Activated T-cell treated with anti-CD3 and anti-CD28 coated beads, Interleukin-2, amount 50 U/mL, for 72 hours (primary cell): ENCODE data around the gene ORAI3. TPM values are rescaled to one million over a fixed set of nuclear protein-coding genes. Genes with fewer than 3 reads are reported as not detected.

Experiments used
- ATAC-seq, 2 donors: fragments of 150-1000 bp; cut with Tn5 transposase; replicated peaks in 1 of 2; 2 replicates each; pipeline ENCODE4 v1.10.0; 2021; ENCODE audit warnings: moderate library complexity in 2 of 2, mild to moderate bottlenecking in 1 of 2
- DNase-seq, 2 donors: peaks; one replicate each; pipeline ENCODE4 v3.0.0; 2021 to 2022; ENCODE audit warnings: mixed read lengths in 1 of 2
- H3K27ac Mint-ChIP-seq: one replicate; pipeline ENCODE4 v1.8.0; 2022; ENCODE audit warnings: mild to moderate bottlenecking, moderate library complexity, mixed read lengths
- H3K27me3 Mint-ChIP-seq: one replicate; pipeline ENCODE4 v1.8.0; 2022; ENCODE audit warnings: low read depth, mixed read lengths
- H3K36me3 Mint-ChIP-seq, 2 donors: one replicate each; pipeline ENCODE4 v1.8.0; 2022; ENCODE audit warnings: mixed read lengths in 2 of 2, mild to moderate bottlenecking in 1 of 2; ENCODE audit not compliant: insufficient read depth in 2 of 2
- H3K4me1 Mint-ChIP-seq: one replicate; pipeline ENCODE4 v1.8.0; 2022; ENCODE audit warnings: low read depth, mixed read lengths
- H3K4me3 Mint-ChIP-seq, 2 donors: one replicate each; pipeline ENCODE4 v1.8.0; 2022; ENCODE audit warnings: mild to moderate bottlenecking in 2 of 2, mixed read lengths in 2 of 2, moderate library complexity in 2 of 2
- H3K9me3 Mint-ChIP-seq, 2 donors: one replicate each; pipeline ENCODE4 v1.8.0; 2022; ENCODE audit warnings: mixed read lengths in 2 of 2
- total RNA-seq, 2 donors: library from RNA; stranded (reverse); gene quantifications; one replicate each; pipeline ENCODE4 v1.2.3, GENCODE V29; 2022

Gene ORAI3
- total RNA-seq, 2 donors from 2014 or later: 13.6 to 15.6 TPM

DNA sequence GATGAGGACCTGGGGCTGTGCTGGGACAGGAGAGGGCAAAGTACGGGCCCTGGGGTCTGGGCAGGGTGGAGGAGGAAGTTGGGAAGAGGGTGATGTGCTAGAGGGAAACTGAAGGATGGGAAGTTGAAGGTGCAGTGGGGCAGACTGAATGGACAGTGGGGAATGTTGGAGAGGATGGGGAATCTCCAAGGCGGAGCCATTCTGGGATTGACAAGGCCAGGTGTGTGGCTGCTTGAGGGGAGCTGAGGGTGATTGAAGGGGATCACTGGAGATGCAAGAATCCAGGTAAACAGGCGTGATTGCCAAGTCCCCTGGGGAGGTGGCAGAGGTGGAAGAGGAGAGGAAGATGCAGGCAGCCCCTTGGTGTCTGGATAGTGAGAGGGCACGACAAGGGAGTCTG, 27.6 kb downstream of the ORAI3 start:
- Mint-ChIP-seq H3K27ac (no peak overlapping the region), H3K36me3 (peaks cover 12 to 40% of the 10 kb centered on the region in 2 donors)

DNA sequence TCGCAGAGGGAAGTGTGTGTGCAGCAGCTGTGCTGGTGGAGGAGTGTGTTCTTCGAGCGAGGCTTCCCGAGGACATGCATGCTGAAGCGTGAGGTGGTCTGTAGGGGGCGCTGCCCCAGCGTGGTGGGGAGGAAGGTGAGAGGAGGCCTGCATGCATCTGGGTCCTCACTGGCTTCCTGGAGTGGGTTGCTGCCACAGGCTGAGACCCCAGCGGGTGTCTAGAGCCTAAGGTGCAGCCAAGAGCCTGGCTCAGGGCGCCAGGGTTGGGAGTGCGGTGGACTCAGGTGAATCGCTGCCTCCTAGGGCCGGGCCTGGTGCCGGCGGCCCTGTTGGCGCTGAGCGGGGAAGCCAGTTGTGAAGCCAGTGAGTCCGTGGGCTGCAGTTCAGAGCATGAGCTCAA, 28.6 kb downstream of the ORAI3 start:
- Mint-ChIP-seq H3K4me1 (no peaks in the 10 kb centered on the region), H3K9me3 (no peaks in the 10 kb centered on the region), H3K4me3 (no peak overlapping the region), H3K27me3 (no peaks in the 10 kb centered on the region), H3K36me3 (peaks cover 10 to 34% of the 10 kb centered on the region in 2 donors), H3K27ac (no peak overlapping the region)
- DNase-seq: peak; percentile 26 to 38
- peak; percentile 14 to 26 for ATAC-seq

More for the DNA sequence above, 27.6 kb downstream of the ORAI3 start:
- Mint-ChIP-seq H3K4me3 (no peak overlapping the region), H3K27me3 (no peaks in the 10 kb centered on the region), H3K4me1 (no peaks in the 10 kb centered on the region), H3K9me3 (no peaks in the 10 kb centered on the region)
- DNase-seq (no peak), ATAC-seq (no peak)

- Mint-ChIP-seq H3K27ac (no peak overlapping the region), H3K27me3 (no peaks in the 10 kb centered on the region), H3K36me3 (peaks cover 3 to 19% of the 10 kb centered on the region in 2 donors), H3K9me3 (no peaks in the 10 kb centered on the region), H3K4me1 (peaks cover 2% of the 10 kb centered on the region), H3K4me3 (no peak overlapping the region)
- ATAC-seq (no peak), DNase-seq (no peak)
Measured at GRCh38 chr16:30979170-30980022, 30.5 kb downstream of the ORAI3 start.

GRCh38 chr16:30980023-30980371, 31.1 kb downstream of the ORAI3 start:
- Mint-ChIP-seq H3K27ac (no peak overlapping the region), H3K27me3 (no peaks in the 10 kb centered on the region), H3K9me3 (no peaks in the 10 kb centered on the region), H3K36me3 (peaks cover 2 to 19% of the 10 kb centered on the region in 2 donors), H3K4me1 (peaks cover 5% of the 10 kb centered on the region), H3K4me3 (no peak overlapping the region)
- DNase-seq (no peak), ATAC-seq (no peak)

GRCh38 chr16:30980434-30980833, 31.6 kb downstream of the ORAI3 start:
- Mint-ChIP-seq H3K9me3 (no peaks in the 10 kb centered on the region), H3K4me1 (peaks cover 5% of the 10 kb centered on the region), H3K27me3 (no peaks in the 10 kb centered on the region), H3K36me3 (peaks cover 2 to 19% of the 10 kb centered on the region in 2 donors), H3K4me3 (no peak overlapping the region), H3K27ac (no peak overlapping the region)
- DNase-seq (no peak), ATAC-seq (no peak)

DNA sequence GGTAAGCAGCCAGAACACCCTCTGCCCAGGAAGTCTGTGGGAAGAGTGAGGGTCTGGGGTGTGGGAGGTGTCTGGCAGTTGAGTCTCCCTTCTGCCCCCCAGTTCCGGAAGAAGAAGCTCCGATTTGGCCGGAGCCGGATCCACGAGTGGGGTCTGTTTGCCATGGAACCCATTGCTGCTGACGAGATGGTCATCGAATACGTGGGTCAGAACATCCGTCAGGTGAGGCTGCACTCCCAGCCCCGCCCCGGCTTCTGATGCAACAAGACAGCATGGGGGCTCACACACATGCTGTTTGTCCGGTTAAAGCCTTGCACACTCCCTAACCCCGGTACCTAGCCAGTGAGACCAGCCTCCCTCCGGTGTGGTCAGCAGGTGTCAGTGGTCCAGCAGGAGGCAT, 32.1 kb downstream of the ORAI3 start:
- Mint-ChIP-seq H3K4me3 (no peak overlapping the region), H3K36me3 (peaks cover 2 to 19% of the 10 kb centered on the region in 2 donors), H3K27me3 (no peaks in the 10 kb centered on the region), H3K9me3 (no peaks in the 10 kb centered on the region), H3K4me1 (peaks cover 5% of the 10 kb centered on the region), H3K27ac (no peak overlapping the region)
- DNase-seq (no peak), ATAC-seq (no peak)

DNA sequence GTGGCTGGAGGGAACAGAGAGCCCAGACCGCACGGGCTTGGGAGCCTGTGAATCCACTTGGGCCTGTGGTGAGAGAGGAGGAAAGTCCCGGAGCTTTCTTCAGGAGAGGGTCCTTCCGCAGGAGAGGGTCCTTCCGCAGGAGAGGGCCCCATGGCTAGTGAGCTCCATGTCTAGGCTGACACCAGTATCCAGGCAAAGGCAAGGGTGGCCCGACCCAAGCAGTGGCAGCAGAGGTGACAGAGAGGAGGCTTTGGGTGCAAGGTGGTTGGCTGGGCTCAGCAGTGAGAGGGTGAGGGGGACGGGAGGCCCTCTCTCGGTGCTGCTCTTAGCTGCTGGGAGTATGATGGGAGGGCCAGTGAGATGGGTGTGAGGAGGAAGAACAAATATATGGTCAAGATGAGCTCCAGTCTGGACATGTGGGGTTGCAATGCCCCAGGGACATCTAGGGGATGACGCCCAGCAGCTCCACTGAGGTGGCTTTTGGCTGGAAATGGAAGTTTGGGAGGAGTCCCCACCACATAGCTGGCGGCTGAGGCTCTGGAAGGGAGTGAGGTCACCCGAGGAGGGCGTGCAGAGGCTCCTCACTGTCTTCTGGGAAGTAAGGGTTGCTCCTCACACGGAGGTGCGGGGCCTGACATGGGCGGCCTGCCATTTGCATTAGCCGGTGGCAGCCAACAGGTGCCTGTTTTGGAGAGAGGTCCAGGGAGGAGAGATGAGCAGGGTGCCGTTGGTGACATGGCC, 33.9 kb downstream of the ORAI3 start:
- Mint-ChIP-seq H3K27ac (no peak overlapping the region), H3K4me1 (peaks cover 5% of the 10 kb centered on the region), H3K9me3 (no peaks in the 10 kb centered on the region), H3K36me3 (peaks cover 0 to 12% of the 10 kb centered on the region in 2 donors), H3K4me3 (no peak overlapping the region), H3K27me3 (no peaks in the 10 kb centered on the region)
- DNase-seq (no peak), ATAC-seq (no peak)

DNA sequence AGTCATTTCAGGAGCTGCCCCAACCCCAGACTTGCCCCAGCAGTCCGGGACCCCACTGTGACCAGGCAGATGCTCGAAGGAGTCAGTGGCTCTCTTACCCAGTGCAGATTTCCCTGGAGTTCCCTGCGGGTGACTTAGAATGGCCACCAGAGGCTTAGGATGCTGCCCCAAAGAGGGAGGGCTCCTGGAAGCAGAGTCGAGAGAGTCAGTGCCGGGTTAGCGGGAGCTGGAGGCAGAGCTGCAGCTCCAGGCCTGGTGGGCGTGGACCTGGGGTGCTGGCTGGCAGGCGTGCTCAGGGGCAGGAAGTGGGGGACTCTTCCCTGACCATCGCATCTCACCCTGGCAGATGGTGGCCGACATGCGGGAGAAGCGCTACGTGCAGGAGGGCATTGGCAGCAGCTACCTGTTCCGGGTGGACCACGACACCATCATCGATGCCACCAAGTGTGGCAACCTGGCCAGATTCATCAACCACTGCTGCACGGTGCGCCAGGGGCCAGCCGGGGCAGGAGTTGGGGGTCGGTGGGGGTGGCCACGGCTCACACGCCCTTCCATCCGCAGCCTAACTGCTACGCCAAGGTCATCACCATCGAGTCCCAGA, 34.5 kb downstream of the ORAI3 start:
- Mint-ChIP-seq H3K4me1 (peaks cover 5% of the 10 kb centered on the region), H3K27ac (no peak overlapping the region), H3K9me3 (no peaks in the 10 kb centered on the region), H3K4me3 (no peak overlapping the region), H3K27me3 (no peaks in the 10 kb centered on the region), H3K36me3 (peaks cover 0 to 12% of the 10 kb centered on the region in 2 donors)
- ATAC-seq (no peak), DNase-seq (no peak)

DNA sequence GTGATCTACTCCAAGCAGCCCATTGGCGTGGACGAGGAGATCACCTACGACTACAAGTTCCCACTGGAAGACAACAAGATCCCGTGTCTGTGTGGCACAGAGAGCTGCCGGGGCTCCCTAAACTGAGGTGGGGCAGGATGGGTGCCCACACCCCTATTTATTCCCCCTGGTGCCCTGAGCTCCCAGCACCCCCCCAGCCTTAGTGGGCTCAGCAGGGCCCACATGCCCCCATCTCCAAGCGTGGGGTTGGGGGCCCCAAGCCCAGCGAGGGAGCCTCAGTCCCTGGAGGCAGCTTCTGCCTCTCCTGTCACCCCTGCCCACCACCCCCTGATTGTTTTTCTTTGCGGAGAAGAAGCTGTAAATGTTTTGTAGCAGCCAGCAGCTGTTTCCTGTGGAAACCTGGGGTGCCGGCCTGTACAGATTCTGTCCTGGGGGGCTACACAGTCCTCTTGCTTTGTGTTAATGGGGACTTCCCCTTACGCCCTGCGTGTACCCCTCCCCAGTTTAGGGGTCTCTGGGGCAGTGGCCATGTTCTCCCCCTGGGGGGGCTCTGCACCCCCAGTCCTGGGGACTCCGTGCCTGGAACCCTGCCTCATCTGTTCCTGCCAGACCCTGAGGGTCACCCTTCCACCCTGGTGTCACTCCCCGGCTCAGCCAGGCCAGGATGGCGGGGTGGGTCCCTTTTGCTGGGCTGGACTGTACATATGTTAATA, 35.2 kb downstream of the ORAI3 start:
- H3K9me3 Mint-ChIP-seq: no peaks in the 10 kb centered on the region
- H3K4me1 Mint-ChIP-seq: peaks cover 5% of the 10 kb centered on the region
- no peaks in the 10 kb centered on the region for H3K27me3 Mint-ChIP-seq
- H3K4me3 Mint-ChIP-seq: no peak overlapping the region
- no peak for DNase-seq
- H3K36me3 Mint-ChIP-seq: peaks cover 0 to 7% of the 10 kb centered on the region in 2 donors
- no peak overlapping the region for H3K27ac Mint-ChIP-seq
- no peak for ATAC-seq

- peak; percentile 84 to 90 for DNase-seq
- peaks cover 0 to 7% of the 10 kb centered on the region in 2 donors for H3K36me3 Mint-ChIP-seq
- H3K27ac Mint-ChIP-seq: no peak within 1 kb of the TSS
- H3K4me1 Mint-ChIP-seq: peaks cover 5% of the 10 kb centered on the region
- H3K27me3 Mint-ChIP-seq: no peaks in the 10 kb centered on the region
- no peaks in the 10 kb centered on the region for H3K9me3 Mint-ChIP-seq
- H3K4me3 Mint-ChIP-seq: peak within 1 kb of the TSS in 1 of 2 donors; percentile 29
- peak; percentile 79 to 83 for ATAC-seq
Measured at GRCh38 chr16:30984669-30985400, 36.0 kb downstream of the ORAI3 start, which contains the start of gene HSD3B7. Gene HSD3B7, plus strand, starts transcription at chr16:30985207. Its CDS starts 452 bp downstream, at chr16:30985659.

DNA sequence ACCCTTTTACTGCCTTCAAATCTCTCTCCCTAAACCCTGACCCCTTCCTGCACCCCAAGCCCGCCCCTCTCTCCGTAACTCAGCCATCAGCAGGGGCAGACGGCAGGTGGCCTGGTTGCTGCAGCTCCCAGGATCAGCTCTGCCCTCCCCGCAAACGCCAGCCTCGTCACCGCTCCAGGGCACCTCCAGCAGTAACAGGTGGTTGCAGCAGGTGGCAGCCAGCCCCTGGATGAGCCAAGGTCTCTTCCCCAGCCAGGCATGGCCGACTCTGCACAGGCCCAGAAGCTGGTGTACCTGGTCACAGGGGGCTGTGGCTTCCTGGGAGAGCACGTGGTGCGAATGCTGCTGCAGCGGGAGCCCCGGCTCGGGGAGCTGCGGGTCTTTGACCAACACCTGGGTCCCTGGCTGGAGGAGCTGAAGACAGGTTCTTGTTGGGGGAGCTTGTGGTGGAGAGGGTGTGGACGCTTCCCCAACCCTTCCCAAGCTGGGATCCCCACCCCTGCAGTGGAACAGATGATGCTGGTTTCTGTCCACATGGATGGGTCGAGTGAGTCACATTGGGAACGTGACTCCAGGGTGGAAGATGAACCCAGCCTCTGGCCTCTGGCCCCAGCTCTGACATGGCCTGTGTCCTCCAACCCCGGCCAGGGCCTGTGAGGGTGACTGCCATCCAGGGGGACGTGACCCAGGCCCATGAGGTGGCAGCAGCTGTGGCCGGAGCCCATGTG, 36.7 kb downstream of the ORAI3 start:
- Mint-ChIP-seq H3K4me1 (peaks cover 5% of the 10 kb centered on the region), H3K4me3 (peak overlapping the region in 1 of 2 donors; percentile 29), H3K9me3 (no peaks in the 10 kb centered on the region), H3K36me3 (peaks cover 0 to 3% of the 10 kb centered on the region in 2 donors), H3K27ac (no peak overlapping the region), H3K27me3 (no peaks in the 10 kb centered on the region)
- no peak for DNase-seq
- peak in 1 of 2 donors; percentile 6 for ATAC-seq
